Renal cortex interstitium (tissue), 15 donors: ENCODE measurements around the gene ZNF365. TPM values are rescaled to one million over a fixed set of nuclear protein-coding genes. Genes with fewer than 3 reads are reported as not detected.
A peak's percentile ranks its signal among the peaks of the same experiment; 100 is the strongest.
"Not testable (repeated sequence)": the region's sequence is repeated elsewhere in the genome, so short reads cannot be mapped to it uniquely, and the experiment has no call there.

ENCODE experiments used
- DNase-seq, 11 donors: peaks; one replicate each; pipeline ENCODE4 v3.0.0-alpha.2; 2013; ENCODE audit warnings: low read depth in 9 of 11, low spot score in 4 of 11; ENCODE audit errors: extremely low read depth in 1 of 11
- long read RNA-seq, 16 experiments: transcript quantifications; one replicate each; lab custom pipeline, GENCODE V29; 2026
- polyA plus RNA-seq, 3 donors: library from polyadenylated mRNA; unstranded; fragments of 120-200 nt; gene quantifications; one replicate each; pipeline ENCODE4 v1.2.1, GENCODE V29; 2013; ENCODE audit not compliant: insufficient read length in 3 of 3

ZNF365 gene
- under 1 TPM; 0.36 to 0.50 (median 0.46) TPM for polyA plus RNA-seq
- long read RNA-seq, donor 1, result 0 reads
- long read RNA-seq, donor 2, result 0 reads
- long read RNA-seq, donor 3, result 0 reads
- long read RNA-seq, donor 4, result 0 reads
- long read RNA-seq, donor 5, result 0 reads
- long read RNA-seq, donor 6, result 0 reads
- long read RNA-seq, donor 7, result 0 reads
- long read RNA-seq, donor 8, result 0 reads
- long read RNA-seq, donor 9, result 0 reads
- long read RNA-seq, donor 10, result 0 reads
- long read RNA-seq, donor 11, result 0 reads
- long read RNA-seq, donor 12, result 0 reads
- long read RNA-seq, donor 13, result 0 reads
- long read RNA-seq, donor 14, result 0 reads
- long read RNA-seq, donor 15, result 0 reads
- long read RNA-seq, donor 16, result 0 reads

DNA sequence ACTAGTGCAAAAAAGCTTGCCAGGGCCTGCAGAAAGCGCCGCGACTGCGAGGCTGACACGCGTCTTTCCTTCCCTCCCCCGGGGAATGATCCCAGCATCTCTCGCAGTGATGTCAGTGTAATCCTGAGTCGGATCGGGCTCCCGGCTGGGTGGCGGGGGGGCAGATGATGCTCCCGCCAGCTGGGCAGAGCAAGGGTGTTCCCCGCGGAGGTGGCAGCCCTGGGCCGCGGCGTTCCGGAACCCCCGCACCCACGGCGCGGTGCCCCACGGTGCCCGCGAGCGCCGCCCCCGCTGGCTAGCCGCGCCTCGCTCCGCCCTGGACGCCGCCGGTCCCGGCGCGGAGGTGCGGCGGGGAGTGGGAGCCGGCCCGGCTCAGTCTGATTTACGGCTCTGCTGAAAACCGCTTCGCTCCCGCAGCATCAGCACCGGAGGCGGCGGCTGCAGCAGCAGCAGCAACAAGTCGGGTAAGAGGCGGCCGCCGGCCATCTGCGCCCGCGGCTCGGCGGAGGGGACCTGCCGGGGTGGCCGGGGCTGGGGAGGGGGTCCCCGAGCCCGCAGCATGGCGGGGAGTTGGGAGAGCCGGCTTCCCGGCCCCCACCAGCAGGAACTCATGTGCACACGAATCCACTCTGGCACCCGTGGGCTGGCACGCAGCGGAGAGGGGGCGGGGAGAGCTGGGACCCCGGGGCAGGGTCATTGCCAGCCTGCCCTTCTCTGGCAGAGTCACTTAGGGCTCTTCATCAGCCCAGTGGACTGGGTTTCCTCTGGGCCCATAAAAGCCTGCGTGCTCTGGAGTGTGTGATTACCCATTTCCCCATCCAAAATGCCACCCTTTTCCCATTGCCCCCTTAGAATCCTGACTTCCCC is at the start of gene ZNF365:
ZNF365 (plus strand) TSS at position 375 of the 867 bp plus-strand sequence. CDS start 1,825 bp downstream, outside the sequence.
- peak in 7 of 11 donors; percentile 13 to 39 (median 20) for DNase-seq

DNA sequence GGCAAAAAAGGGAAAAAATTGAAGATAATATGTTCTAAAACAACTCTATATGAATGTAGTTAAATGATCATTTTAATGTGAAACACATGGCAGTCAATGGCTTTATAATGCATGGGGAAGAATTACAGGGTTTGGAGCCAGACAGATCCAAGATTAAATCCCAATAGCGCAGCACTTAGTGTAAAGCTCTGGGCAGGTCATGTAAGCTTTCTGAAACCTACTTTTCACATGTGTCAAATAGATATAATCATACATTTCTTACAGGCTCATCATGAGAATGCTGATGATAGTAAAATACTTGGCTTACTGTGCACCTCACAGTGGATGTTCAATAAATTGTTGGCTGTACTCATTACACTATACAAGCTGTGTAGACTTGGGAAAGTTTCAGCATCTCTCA is 48.0 kb upstream of the ZNF365 start:
- no peak for DNase-seq

DNA sequence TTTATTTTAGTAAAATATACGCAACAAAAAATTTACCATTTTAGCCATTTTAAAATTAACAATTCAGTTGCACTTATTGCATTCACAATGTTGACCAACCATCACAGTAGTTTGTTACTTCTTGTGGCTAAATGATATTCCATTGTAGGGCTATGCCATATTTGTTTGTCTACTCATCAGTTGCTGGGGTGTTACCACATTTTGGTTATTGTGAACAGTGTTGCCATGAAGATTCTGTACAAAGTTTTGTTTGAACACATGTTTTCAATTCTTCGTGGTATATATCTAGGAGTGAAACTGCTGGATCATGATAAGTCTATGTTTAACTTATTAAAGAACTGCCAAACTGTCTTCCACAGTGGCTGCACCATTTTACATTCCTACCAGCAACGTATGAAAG is 46.3 kb upstream of the ZNF365 start:
- DNase-seq, result no peak

- no peak for DNase-seq
Observed at GRCh38 chr10:62330213-62330612, 44.0 kb upstream of the ZNF365 start.

GRCh38 chr10:62332406-62332805 is 41.8 kb upstream of the ZNF365 start:
- DNase-seq, result no peak

DNA sequence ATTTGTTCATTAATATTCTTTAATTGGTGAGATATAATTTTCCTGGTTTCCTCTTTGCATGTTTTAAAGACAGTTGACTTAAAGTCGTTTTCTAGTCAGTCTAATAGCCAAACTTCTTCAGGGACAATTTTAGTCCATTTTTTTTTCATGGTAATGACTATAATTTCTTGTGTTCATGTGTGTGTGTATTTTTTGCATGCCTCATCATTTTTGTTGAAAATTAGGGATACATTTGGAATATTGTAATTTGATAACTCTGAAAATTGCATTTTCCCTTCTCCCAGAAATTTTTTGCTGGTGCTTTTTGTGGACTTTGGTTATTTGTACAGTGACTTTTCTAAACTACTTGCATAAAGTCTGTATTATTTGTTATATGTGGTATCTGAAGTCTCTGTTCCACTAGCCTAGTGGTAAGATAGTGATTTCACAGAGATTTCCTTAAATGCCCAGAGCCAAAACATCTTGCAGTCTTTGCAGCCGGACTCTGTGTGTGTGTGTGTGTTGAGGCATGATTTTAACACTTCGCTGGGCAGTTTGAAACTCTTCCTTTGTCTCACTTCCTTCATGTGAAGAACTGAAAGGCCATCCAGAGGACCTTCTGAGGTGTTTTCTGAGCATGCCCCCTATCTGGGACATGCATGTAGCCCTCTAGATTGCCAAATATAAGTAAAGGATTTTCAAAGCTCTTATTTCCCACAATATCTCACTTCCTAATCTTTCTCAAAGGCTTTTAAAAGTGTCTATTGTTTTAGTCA is 40.9 kb upstream of the ZNF365 start:
- no peak for DNase-seq

GRCh38 chr10:62333988-62334682 is 40.0 kb upstream of the ZNF365 start:
- DNase-seq, result no peak

GRCh38 chr10:62335326-62335725 is 38.8 kb upstream of the ZNF365 start:
- no peak for DNase-seq

DNA sequence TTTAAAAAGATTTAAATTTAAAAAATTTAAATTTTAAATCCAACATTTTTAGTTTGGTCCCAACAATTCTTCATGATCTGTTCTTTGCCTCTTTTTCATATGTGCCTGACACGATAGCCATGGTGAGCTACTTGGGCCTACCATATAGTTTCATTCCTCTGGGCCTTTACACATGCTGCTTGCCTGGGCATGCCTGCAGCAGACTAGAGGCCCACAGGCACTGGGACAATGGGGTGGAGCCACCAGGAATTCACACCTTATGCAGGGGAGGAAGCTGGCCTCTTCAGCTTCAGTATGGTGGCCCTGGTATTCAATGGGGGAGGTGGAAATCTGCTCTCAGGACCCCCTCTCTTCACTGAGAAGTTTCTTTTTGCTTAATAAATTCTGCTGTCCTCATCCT is 37.8 kb upstream of the ZNF365 start:
- no peak for DNase-seq

- DNase-seq, result no peak
Observed at GRCh38 chr10:62341419-62341818, 32.8 kb upstream of the ZNF365 start.

- no peak for DNase-seq
Observed at GRCh38 chr10:62343000-62343399, 31.2 kb upstream of the ZNF365 start.

DNA sequence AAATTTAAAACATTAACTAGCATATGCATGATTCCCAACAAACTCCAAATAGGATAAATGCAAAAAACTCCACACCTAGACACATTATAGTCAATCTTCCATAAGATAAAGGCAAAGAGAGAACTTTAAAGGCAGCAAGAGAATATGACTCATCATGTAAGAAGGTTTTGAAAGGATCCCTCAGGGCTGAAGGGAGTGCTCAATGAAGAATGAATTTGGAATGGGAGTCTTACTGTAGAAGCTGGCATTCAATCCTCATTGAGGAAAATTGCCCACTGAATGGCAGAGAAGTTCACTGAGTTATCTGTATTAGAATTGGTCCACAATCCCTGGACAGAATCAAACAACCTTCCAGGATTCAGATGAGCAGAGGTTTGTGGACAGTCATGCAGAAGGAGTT is 26.1 kb upstream of the ZNF365 start:
- DNase-seq, result no peak

DNA sequence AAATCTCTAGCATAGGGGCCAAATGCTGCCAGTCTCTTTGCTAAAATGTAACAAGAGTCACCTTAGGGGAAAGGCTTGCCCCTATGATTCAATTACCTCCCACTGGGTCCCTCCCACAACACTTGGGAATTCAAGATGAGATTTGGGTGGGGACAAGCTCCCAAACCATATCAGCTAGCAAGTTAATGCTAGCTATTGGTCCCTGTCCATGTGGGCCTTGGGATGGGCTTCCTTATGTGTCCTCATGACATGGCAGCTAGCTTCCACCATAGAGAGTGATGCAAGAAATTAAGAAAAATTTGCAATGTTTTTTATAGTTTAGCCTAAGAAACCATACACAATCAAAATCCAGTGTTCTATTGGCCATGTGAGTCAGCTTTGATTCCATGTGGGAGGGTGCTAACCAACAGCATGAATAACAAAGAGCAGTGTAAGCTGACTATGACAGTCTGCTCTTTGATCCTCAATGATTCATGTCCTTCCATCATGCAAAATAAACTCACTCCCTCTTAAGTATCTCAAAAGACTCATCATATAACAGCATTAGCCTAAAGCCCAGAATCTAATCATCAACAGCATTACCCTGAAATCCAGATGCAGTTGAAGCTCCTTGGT is 21.7 kb upstream of the ZNF365 start:
- DNase-seq, result no peak

DNA sequence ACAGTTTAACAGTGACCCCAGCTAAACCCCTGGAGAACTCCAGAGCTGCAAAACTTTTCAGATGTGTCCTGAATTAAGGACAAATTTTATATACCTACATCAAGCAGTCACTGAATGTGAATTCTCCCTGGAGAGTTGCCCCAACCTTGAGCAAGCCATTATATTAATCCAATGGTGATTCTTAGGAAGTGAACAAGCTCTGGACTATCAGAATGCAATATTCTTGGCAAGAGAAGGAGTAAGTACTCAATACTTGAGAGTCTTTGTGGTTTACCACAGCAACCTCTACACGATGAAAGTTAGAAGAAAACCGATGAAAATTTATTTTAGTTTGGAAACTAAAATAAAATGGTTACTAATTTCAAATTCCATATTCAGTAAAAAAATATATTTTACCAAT is 19.3 kb upstream of the ZNF365 start:
- DNase-seq, result no peak

GRCh38 chr10:62356447-62356846 is 17.7 kb upstream of the ZNF365 start:
- DNase-seq, result no peak

GRCh38 chr10:62358151-62358550 is 16.0 kb upstream of the ZNF365 start:
- DNase-seq, result not testable (repeated sequence)

GRCh38 chr10:62373639-62373994 is 552 bp upstream of the ZNF365 start:
- no peak for DNase-seq

DNA sequence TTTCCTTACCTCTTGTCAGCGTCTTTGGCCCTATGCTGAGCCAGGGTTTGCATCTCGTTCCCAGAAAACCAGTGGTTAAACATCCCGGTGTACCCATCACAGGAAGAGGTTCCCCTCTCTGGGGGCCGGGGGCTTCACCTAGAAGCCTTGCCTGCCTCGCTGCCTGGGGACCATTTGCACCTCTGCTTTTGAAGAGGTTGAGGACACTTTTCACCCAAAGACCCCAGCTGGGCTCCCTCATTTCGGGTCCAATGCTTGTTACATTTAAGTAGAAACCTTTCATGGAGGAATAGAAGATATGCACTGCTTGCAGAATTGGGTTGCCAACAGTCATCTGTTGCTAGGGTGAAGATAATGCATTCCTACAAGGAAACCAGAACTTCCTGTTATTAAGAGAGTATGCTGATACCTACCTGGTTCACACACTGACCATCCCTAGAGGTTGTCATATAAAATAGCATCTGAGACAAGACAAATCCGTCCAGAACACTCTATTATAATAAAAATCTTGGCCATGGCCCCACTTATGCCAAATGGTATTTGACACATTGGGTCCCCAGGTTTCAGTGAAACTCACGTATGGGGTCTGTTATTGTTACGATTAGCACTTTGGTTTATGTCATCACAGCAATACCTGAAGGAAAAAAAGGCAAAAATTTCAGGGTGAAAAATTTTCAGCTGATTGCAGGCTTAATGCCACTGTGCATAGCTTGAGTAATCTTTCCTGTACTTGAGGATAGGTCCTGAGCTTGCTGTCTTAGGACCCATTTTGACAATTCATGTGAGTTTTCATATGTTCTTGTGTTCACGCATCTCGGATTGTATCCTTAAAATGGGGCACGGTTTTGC is 917 bp downstream of the ZNF365 start:
- DNase-seq, result no peak
